HCT116 (cell line): Measurements from ENCODE around the gene TOR4A. TPM values are rescaled to one million over a fixed set of nuclear protein-coding genes. Genes with fewer than 3 reads are reported as not detected.

Experiments
- ATAC-seq: fragments of 200-7000 bp; cut with Tn5 transposase; 2 replicates; pipeline ENCODE4 v1.9.1; 2020; ENCODE audit warnings: mild to moderate bottlenecking, moderate library complexity
- BruUV-seq: library from RNA; stranded (reverse); fragments of 400-500 nt; replicated peaks from 2 replicates; lab custom pipeline; 2021; lab: Mats Ljungman, UMichigan
- CTCF ChIA-PET: fragments of 300-600 bp; sonication (Branson Sonifier 250); formaldehyde crosslinking; loops from one replicate; lab custom pipeline; 2021; ENCODE audit warnings: antibody characterized with exemption; lab: Charles Lee
- POLR2A ChIA-PET: fragments of 300-600, 350-600 bp; sonication (Branson Sonifier 250); formaldehyde crosslinking; loops from one replicate; lab custom pipeline; 2021; ENCODE audit warnings: antibody characterized with exemption; lab: Charles Lee
- RAD21 ChIA-PET, 2 experiments: fragments of 300-600 bp; sonication (Branson Sonifier 250); formaldehyde crosslinking; loops; one replicate each; lab custom pipeline; 2023; ENCODE audit warnings: low total read pairs in 2 of 2; ENCODE audit not compliant: uncharacterized antibody in 2 of 2, unreplicated experiment in 2 of 2, low non-redundant PET in 1 of 2; lab: Charles Lee
- DNase-seq: peaks from one replicate; pipeline ENCODE4 v3.0.0-alpha.2; 2010; ENCODE audit warnings: low read depth, low spot score
- H2AFZ ChIP-seq: fragments of 200-600 bp; shearing (Covaris generic), sonication (generic); 2 replicates; pipeline ENCODE4 v1.6.1; 2017; ENCODE audit warnings: low read depth, mixed run types, mixed read lengths, antibody characterized with exemption, low read length; ENCODE audit not compliant: poor library complexity, severe bottlenecking
- H3K27ac ChIP-seq: 2 replicates; pipeline ENCODE4 v1.5.1; 2012; ENCODE audit warnings: low read depth, low read length
- H3K27me3 ChIP-seq: fragments of 200-600 bp; sonication (generic); 2 replicates; pipeline ENCODE4 v1.6.1; 2016; ENCODE audit warnings: mixed run types, low read length, mixed read lengths; ENCODE audit not compliant: insufficient read depth
- H3K36me3 ChIP-seq, 2 experiments: fragments of 200-500 bp in 1 of 2; fragments of 200-600 bp in 1 of 2; sonication (Bioruptor generic) in 1 of 2; sonication (generic) in 1 of 2; 2 replicates each; pipeline versions ENCODE4 v1.5.1 to v1.6.1; 2014 to 2016; ENCODE audit warnings: low read length in 2 of 2, inconsistent platforms in 1 of 2, mixed read lengths in 1 of 2, mixed run types in 1 of 2; ENCODE audit not compliant: insufficient read depth in 2 of 2, control insufficient read depth in 1 of 2
- H3K4me1 ChIP-seq, 2 experiments: fragments of 200-600 bp in 1 of 2; sonication (generic) in 1 of 2; 2 replicates each; pipeline versions ENCODE4 v1.5.1 to v1.6.1; 2012 to 2017; ENCODE audit warnings: low read length in 2 of 2, inconsistent platforms in 1 of 2, mild to moderate bottlenecking in 1 of 2, mixed read lengths in 1 of 2, mixed run types in 1 of 2, moderate library complexity in 1 of 2; ENCODE audit not compliant: insufficient read depth in 2 of 2, control insufficient read depth in 1 of 2
- H3K4me2 ChIP-seq: fragments of 200-600 bp; sonication (generic); 2 replicates; pipeline ENCODE4 v1.6.1; 2017; ENCODE audit warnings: mixed run types, low read length, mixed read lengths
- H3K4me3 ChIP-seq, 2 experiments: fragments of 200-600 bp in 1 of 2; sonication (generic) in 1 of 2; replicated peaks in 1 of 2; 2 replicates each; pipeline ENCODE4 v1.5.1; 2011 to 2016; ENCODE audit warnings: low read length in 2 of 2, control low read depth in 1 of 2, low read depth in 1 of 2, mild to moderate bottlenecking in 1 of 2, mixed read lengths in 1 of 2, mixed run types in 1 of 2
- H3K79me2 ChIP-seq: fragments of 200-600 bp; sonication (generic); 2 replicates; pipeline ENCODE4 v1.6.1; 2017; ENCODE audit warnings: mild to moderate bottlenecking, mixed run types, low read length, moderate library complexity, mixed read lengths; ENCODE audit not compliant: insufficient read depth
- H3K9ac ChIP-seq: fragments of 200-600 bp; sonication (generic); 2 replicates; pipeline ENCODE4 v1.6.1; 2016; ENCODE audit warnings: low read length, mixed read lengths
- H3K9me2 ChIP-seq: fragments of 200-600 bp; sonication (generic), shearing (Covaris generic); 2 replicates; pipeline ENCODE4 v1.6.1; 2017; ENCODE audit warnings: mixed run types, mild to moderate bottlenecking, moderate library complexity; ENCODE audit not compliant: insufficient read depth
- H3K9me3 ChIP-seq, 2 experiments: fragments of 200-500 bp in 1 of 2; fragments of 200-600 bp in 1 of 2; sonication (Bioruptor generic) in 1 of 2; sonication (generic) in 1 of 2; 2 replicates each; pipeline ENCODE4 v1.6.1; 2014 to 2017; ENCODE audit warnings: low read length in 2 of 2, mixed read lengths in 2 of 2, inconsistent platforms in 1 of 2, low read depth in 1 of 2, mild to moderate bottlenecking in 1 of 2, mixed run types in 1 of 2, moderate library complexity in 1 of 2; ENCODE audit not compliant: control insufficient read depth in 1 of 2, insufficient read depth in 1 of 2
- H4K20me1 ChIP-seq: fragments of 200-600 bp; sonication (generic), shearing (Covaris generic); 2 replicates; pipeline ENCODE4 v1.6.1; 2017; ENCODE audit warnings: mixed run types, mild to moderate bottlenecking, moderate library complexity; ENCODE audit not compliant: insufficient read depth
- CEBPB ChIP-seq: IDR thresholded peaks from 2 replicates; pipeline ENCODE4 v1.6.1; 2012; ENCODE audit warnings: low read depth
- EGR1 ChIP-seq: IDR thresholded peaks from 2 replicates; pipeline ENCODE4 v1.6.1; 2012; ENCODE audit warnings: low read depth
- EZH2 ChIP-seq: fragments of 200-600 bp; sonication (generic); IDR thresholded peaks from 2 replicates; pipeline ENCODE4 v1.6.1; 2017; ENCODE audit warnings: antibody characterized with exemption, mixed run types
- EZH2phosphoT487 ChIP-seq: fragments of 200-600 bp; IDR thresholded peaks from 2 replicates; pipeline ENCODE4 v1.6.1; 2018; ENCODE audit warnings: antibody characterized with exemption, borderline replicate concordance
- POLR2AphosphoS5 ChIP-seq: IDR thresholded peaks from 2 replicates; pipeline ENCODE4 v1.6.1; 2011; ENCODE audit warnings: mild to moderate bottlenecking, low read depth, low read length, moderate library complexity
- RAD21 ChIP-seq: IDR thresholded peaks from 2 replicates; pipeline ENCODE4 v1.6.1; 2012; ENCODE audit warnings: low read depth, mild to moderate bottlenecking
- REST ChIP-seq: IDR thresholded peaks from 2 replicates; pipeline ENCODE4 v1.6.1; 2012; ENCODE audit warnings: low read depth
- SIN3A ChIP-seq: IDR thresholded peaks from 2 replicates; pipeline ENCODE4 v1.6.1; 2012; ENCODE audit warnings: low read depth
- SP1 ChIP-seq: IDR thresholded peaks from 2 replicates; pipeline ENCODE4 v1.6.1; 2012; ENCODE audit warnings: low read depth
- SRF ChIP-seq: IDR thresholded peaks from 2 replicates; pipeline ENCODE4 v1.6.1; 2012; ENCODE audit warnings: low read depth
- TCF7L2 ChIP-seq: IDR thresholded peaks from 2 replicates; pipeline ENCODE4 v1.7.0; 2011; ENCODE audit warnings: borderline replicate concordance, inconsistent platforms; ENCODE audit not compliant: insufficient read depth, insufficient read length; ENCODE audit errors: extremely low read depth
- ZBTB33 ChIP-seq: IDR thresholded peaks from 2 replicates; pipeline ENCODE4 v1.6.1; 2011; ENCODE audit warnings: mild to moderate bottlenecking, low read length, moderate library complexity; ENCODE audit not compliant: insufficient replicate concordance; ENCODE audit errors: extremely low read depth
- ZFX ChIP-seq: fragments of 450-650 bp; IDR thresholded peaks from 2 replicates; pipeline ENCODE4 v1.6.1; 2017
- ZNF274 ChIP-seq: fragments of 200-500 bp; sonication (Bioruptor generic); IDR thresholded peaks from 2 replicates; pipeline ENCODE4 v1.6.1; 2014; ENCODE audit warnings: mild to moderate bottlenecking, low read depth, low read length, inconsistent platforms
- intact Hi-C: fragments of 100-400 bp; cut with micrococcal nuclease; formaldehyde crosslinking; loops from 2 replicates; pipeline ENCODE4 v1.10.0; 2022
- total RNA-seq: library from RNA; stranded (reverse); gene quantifications from one replicate; pipeline ENCODE4 v1.2.1, GENCODE V29; 2021; ENCODE audit not compliant: unreplicated experiment
- TF ChIP-seq, protein P1 (sequence below): IDR thresholded peaks from 2 replicates; pipeline ENCODE4 v1.6.1; 2012
- TF ChIP-seq, protein P2 (sequence below), 3 experiments: fragments of 200-600 bp in 1 of 3; sonication (generic) in 1 of 3; IDR thresholded peaks in 2 of 3; conservative IDR thresholded peaks in 1 of 3; 2 replicates each; pipeline ENCODE4 v1.5.1; 2012 to 2017; ENCODE audit warnings: low read depth in 2 of 3, low read length in 2 of 3, antibody characterized with exemption in 1 of 3, borderline replicate concordance in 1 of 3, control low read depth in 1 of 3, mild to moderate bottlenecking in 1 of 3, mixed read lengths in 1 of 3, mixed run types in 1 of 3, moderate library complexity in 1 of 3; ENCODE audit not compliant: insufficient read depth in 1 of 3
- TF ChIP-seq, protein P3 (sequence below): IDR thresholded peaks from 2 replicates; pipeline ENCODE4 v1.6.1; 2012

Gene TOR4A
- total RNA-seq, 1 experiment from 2014 or later = 34.0 TPM

GRCh38 chr9:137264067-137264466 is 13.5 kb upstream of the TOR4A start:
- ChIA-PET POLR2A (interaction anchor here (0.6 kb wide), 1 partner anchor 101 kb away, joined by 3 read pairs; no protein-coding TSS in a partner anchor), CTCF (no interaction called here)
- ATAC-seq (no peak), DNase-seq (no peak)
- Histone ChIP-seq H3K9me2 (no peaks in the 10 kb centered on the region), H3K9me3 (no peaks in the 10 kb centered on the region), H3K27me3 (no peaks in the 10 kb centered on the region), H2AFZ (no peak overlapping the region), H3K4me1 (no peaks in the 10 kb centered on the region)
- BruUV-seq = no TSS peak
- no peak for TF ChIP-seq EZH2
- TF ChIP-seq ZFX = no peak
- no peak for TF ChIP-seq ZNF274
- no peak for TF ChIP-seq SP1
- TF ChIP-seq SRF = no peak
- TF ChIP-seq, protein P1, sequence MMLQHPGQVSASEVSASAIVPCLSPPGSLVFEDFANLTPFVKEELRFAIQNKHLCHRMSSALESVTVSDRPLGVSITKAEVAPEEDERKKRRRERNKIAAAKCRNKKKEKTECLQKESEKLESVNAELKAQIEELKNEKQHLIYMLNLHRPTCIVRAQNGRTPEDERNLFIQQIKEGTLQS = no peak
- TF ChIP-seq EGR1 = no peak
- no peak for TF ChIP-seq SIN3A
- no peak for TF ChIP-seq REST
- TF ChIP-seq POLR2AphosphoS5 = no peak
- TF ChIP-seq, protein P2, sequence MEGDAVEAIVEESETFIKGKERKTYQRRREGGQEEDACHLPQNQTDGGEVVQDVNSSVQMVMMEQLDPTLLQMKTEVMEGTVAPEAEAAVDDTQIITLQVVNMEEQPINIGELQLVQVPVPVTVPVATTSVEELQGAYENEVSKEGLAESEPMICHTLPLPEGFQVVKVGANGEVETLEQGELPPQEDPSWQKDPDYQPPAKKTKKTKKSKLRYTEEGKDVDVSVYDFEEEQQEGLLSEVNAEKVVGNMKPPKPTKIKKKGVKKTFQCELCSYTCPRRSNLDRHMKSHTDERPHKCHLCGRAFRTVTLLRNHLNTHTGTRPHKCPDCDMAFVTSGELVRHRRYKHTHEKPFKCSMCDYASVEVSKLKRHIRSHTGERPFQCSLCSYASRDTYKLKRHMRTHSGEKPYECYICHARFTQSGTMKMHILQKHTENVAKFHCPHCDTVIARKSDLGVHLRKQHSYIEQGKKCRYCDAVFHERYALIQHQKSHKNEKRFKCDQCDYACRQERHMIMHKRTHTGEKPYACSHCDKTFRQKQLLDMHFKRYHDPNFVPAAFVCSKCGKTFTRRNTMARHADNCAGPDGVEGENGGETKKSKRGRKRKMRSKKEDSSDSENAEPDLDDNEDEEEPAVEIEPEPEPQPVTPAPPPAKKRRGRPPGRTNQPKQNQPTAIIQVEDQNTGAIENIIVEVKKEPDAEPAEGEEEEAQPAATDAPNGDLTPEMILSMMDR (IDR thresholded peaks at IDR 0.05 in 2 of 3, conservative IDR thresholded peaks at IDR 0.05 in 1 of 3; ENCODE audit: borderline replicate concordance in 1 of 3, insufficient read depth in 1 of 3, low read depth in 2 of 3, low read length in 2 of 3) = no peak
- TF ChIP-seq, protein P3, sequence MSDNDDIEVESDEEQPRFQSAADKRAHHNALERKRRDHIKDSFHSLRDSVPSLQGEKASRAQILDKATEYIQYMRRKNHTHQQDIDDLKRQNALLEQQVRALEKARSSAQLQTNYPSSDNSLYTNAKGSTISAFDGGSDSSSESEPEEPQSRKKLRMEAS = no peak
- no peak for TF ChIP-seq ZBTB33
- no peak for TF ChIP-seq CEBPB
- no peak for TF ChIP-seq TCF7L2
- no peak for TF ChIP-seq EZH2phosphoT487
- no peak for TF ChIP-seq RAD21
- TF ChIP-seq, all 23 proteins: peak for 0
- RAD21 ChIA-PET = no interaction called here
- no peaks in the 10 kb centered on the region for H4K20me1 ChIP-seq
- no peak overlapping the region for H3K9ac ChIP-seq
- H3K79me2 ChIP-seq = peaks cover 9% of the 10 kb centered on the region; the same call in 1 of the 2 replicates
- H3K4me3 ChIP-seq = no peak overlapping the region
- intact Hi-C loops = no loop called here
- no peak overlapping the region for H3K4me2 ChIP-seq
- H3K36me3 ChIP-seq = peaks cover 14 to 27% of the 10 kb centered on the region in 2 experiments; a peak in 3 of 4 replicates
- H3K27ac ChIP-seq = no peak overlapping the region
